ENCODE measurements around the gene PPHLN1. TPM values are rescaled to one million over a fixed set of nuclear protein-coding genes. Genes with fewer than 3 reads are reported as not detected.
A peak's percentile ranks its signal among the peaks of the same experiment; 100 is the strongest.

The PPHLN1 gene
- polyA plus RNA-seq, 3 donors, result 40.7 to 74.8 (median 68.7) TPM

DNA sequence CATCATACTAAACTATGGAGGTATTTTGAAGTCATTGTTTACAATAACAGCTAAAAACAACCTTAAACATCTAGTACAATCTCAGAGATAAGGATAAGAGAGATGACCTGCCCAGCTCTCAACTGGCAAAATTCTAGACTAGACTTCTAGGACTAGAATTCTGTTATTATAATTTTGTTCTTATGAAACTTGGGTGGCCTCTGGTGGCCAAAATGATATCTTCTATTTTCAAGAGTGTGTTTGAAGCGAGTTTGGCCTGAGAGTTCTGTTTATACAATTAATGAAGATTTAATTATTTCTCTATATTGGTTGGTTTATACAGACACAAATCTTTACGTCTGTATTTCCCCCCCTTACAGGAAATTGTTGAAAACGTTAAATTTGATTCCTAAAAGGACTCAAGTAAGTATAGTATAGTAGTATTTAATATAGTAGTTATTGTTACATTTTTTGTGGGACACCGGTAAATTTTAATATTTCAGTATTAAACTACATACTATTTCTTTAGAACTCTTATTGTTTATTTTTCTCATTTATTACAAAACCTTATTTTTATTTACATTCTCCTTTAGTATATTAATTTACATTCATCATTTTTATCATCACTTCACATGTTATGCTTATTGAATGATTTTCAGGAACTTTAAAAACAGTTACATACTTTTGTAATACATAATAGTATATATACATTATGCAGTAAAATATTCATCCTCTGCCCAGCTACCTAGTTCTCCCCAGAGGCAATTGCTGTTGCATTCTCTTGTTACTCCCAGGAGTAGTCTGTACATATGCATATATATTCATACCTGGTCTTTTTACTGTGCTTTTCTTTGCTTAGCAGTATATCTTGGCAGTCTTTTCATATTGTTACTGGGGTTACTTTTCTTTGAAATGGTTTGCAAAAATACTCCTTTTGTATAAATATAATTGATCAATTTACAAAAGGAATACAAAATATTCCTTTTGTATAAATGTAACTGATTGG lies 6.6 kb downstream of the PPHLN1 start:
- H3K27ac ChIP-seq (ENCODE audit: low read depth in 1 of 2, low read length in 2 of 2), result no peak overlapping the region
- Mint-ChIP-seq H3K27ac (peak overlapping the region in 1 of 7 donors; percentile 60), H3K27me3 (ENCODE audit: low read depth in 3 of 3) (peaks cover 0 to 2% (median 0%) of the 10 kb centered on the region in 3 donors), H3K4me3 (no peak overlapping the region), H3K36me3 (peaks cover 22 to 27% of the 10 kb centered on the region in 2 donors), H3K4me1 (peaks cover 42% of the 10 kb centered on the region), H3K9me3 (no peaks in the 10 kb centered on the region)
- peaks cover 9 to 21% of the 10 kb centered on the region in 2 donors for H3K4me1 ChIP-seq (ENCODE audit: control insufficient read depth in 1 of 2, insufficient read depth in 2 of 2, low read length in 2 of 2)
- peaks cover 96% of the 10 kb centered on the region for H3K79me2 ChIP-seq (ENCODE audit: insufficient read depth, low read length)
- no peaks in the 10 kb centered on the region for H3K27me3 ChIP-seq (ENCODE audit: control insufficient read depth in 2 of 2, insufficient read depth in 2 of 2, low read length in 2 of 2)
- no peak overlapping the region for H3K4me2 ChIP-seq (replicated peaks; ENCODE audit: extremely low read depth, low read length, poor library complexity, severe bottlenecking)
- peaks cover 61% of the 10 kb centered on the region for H4K20me1 ChIP-seq (ENCODE audit: insufficient read depth, low read length)
- H3K4me3 ChIP-seq (replicated peaks in 1 of 3; ENCODE audit: low read depth in 2 of 3, low read length in 3 of 3), result no peak overlapping the region
- peak; percentile 26 to 49 (median 29) for DNase-seq
- H3K9ac ChIP-seq (ENCODE audit: insufficient read depth, low read length, poor library complexity, severe bottlenecking), result no peak overlapping the region
- H3K9me3 ChIP-seq (replicated peaks in 1 of 2; ENCODE audit: control insufficient read depth in 1 of 2, insufficient read depth in 1 of 2, low read length in 2 of 2), result no peaks in the 10 kb centered on the region
- H2AFZ ChIP-seq (ENCODE audit: insufficient read depth, low read depth, low read length, poor library complexity, severe bottlenecking), result no peak overlapping the region
- peaks cover 12 to 18% of the 10 kb centered on the region in 2 donors for H3K36me3 ChIP-seq (replicated peaks in 1 of 2; ENCODE audit: control insufficient read depth in 1 of 2, insufficient read depth in 2 of 2, low read length in 2 of 2)
- no CpG with 5 or more reads among the region's 4 CpGs for WGBS (ENCODE audit: insufficient coverage)
- intact Hi-C loops (cut with micrococcal nuclease), result loop anchor here (5.0 to 10.0 kb wide), 2 partner anchors 200 to 1058 kb away; no protein-coding TSS in a partner anchor
- TF ChIP-seq, protein P1, sequence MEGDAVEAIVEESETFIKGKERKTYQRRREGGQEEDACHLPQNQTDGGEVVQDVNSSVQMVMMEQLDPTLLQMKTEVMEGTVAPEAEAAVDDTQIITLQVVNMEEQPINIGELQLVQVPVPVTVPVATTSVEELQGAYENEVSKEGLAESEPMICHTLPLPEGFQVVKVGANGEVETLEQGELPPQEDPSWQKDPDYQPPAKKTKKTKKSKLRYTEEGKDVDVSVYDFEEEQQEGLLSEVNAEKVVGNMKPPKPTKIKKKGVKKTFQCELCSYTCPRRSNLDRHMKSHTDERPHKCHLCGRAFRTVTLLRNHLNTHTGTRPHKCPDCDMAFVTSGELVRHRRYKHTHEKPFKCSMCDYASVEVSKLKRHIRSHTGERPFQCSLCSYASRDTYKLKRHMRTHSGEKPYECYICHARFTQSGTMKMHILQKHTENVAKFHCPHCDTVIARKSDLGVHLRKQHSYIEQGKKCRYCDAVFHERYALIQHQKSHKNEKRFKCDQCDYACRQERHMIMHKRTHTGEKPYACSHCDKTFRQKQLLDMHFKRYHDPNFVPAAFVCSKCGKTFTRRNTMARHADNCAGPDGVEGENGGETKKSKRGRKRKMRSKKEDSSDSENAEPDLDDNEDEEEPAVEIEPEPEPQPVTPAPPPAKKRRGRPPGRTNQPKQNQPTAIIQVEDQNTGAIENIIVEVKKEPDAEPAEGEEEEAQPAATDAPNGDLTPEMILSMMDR (IDR thresholded peaks at IDR 0.05), result peak; percentile 80

DNA sequence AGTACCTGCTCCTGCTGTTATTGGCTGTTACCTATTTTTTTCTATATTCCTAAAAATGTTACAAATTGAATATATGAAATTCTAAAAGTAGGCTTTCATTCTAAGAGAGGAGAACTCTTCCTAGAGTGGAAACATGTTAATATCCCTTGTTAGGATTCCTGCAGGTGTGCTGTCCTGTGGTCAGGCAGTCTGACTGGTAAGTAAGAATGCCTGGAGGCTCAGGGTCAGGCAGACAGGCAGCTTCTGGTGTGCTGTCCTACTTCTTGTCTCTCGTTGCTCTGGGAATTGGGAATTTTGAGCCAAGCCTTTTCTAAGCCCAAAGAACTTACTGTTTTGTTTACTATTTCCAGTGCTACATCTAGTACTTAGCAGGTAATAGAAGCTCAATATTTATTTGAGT lies 10.3 kb downstream of the PPHLN1 start:
- no CpG with 5 or more reads among the region's 1 CpG for WGBS (ENCODE audit: insufficient coverage)
- peaks cover 91% of the 10 kb centered on the region for H3K79me2 ChIP-seq (ENCODE audit: insufficient read depth, low read length)
- no peaks in the 10 kb centered on the region for H3K9me3 ChIP-seq (replicated peaks in 1 of 2; ENCODE audit: control insufficient read depth in 1 of 2, insufficient read depth in 1 of 2, low read length in 2 of 2)
- H3K36me3 Mint-ChIP-seq, result peaks cover 36 to 38% of the 10 kb centered on the region in 2 donors
- TF ChIP-seq, protein P1 (IDR thresholded peaks at IDR 0.05), result no peak
- H3K4me3 ChIP-seq (replicated peaks in 1 of 3; ENCODE audit: low read depth in 2 of 3, low read length in 3 of 3), result no peak overlapping the region
- no peak for DNase-seq
- peaks cover 24% of the 10 kb centered on the region for H3K4me1 Mint-ChIP-seq
- no peak overlapping the region for H3K4me2 ChIP-seq (replicated peaks; ENCODE audit: extremely low read depth, low read length, poor library complexity, severe bottlenecking)
- H3K9me3 Mint-ChIP-seq, result no peaks in the 10 kb centered on the region
- H2AFZ ChIP-seq (ENCODE audit: insufficient read depth, low read depth, low read length, poor library complexity, severe bottlenecking), result no peak overlapping the region
- peaks cover 12 to 47% of the 10 kb centered on the region in 2 donors for H3K36me3 ChIP-seq (replicated peaks in 1 of 2; ENCODE audit: control insufficient read depth in 1 of 2, insufficient read depth in 2 of 2, low read length in 2 of 2)
- no peaks in the 10 kb centered on the region for H3K27me3 ChIP-seq (ENCODE audit: control insufficient read depth in 2 of 2, insufficient read depth in 2 of 2, low read length in 2 of 2)
- H3K27ac ChIP-seq (ENCODE audit: low read depth in 1 of 2, low read length in 2 of 2), result no peak overlapping the region
- H3K4me1 ChIP-seq (ENCODE audit: control insufficient read depth in 1 of 2, insufficient read depth in 2 of 2, low read length in 2 of 2), result peaks cover 0 to 4% of the 10 kb centered on the region in 2 donors
- H4K20me1 ChIP-seq (ENCODE audit: insufficient read depth, low read length), result peaks cover 61% of the 10 kb centered on the region
- H3K27me3 Mint-ChIP-seq (ENCODE audit: low read depth in 3 of 3), result peaks cover 0 to 5% (median 0%) of the 10 kb centered on the region in 3 donors
- intact Hi-C loops (cut with micrococcal nuclease), result loop anchor here in 1 of 2 donors (10.0 kb wide), 1 partner anchor 1061 kb away; no protein-coding TSS in a partner anchor
- no peak overlapping the region for H3K4me3 Mint-ChIP-seq
- H3K27ac Mint-ChIP-seq, result no peak overlapping the region
- no peak overlapping the region for H3K9ac ChIP-seq (ENCODE audit: insufficient read depth, low read length, poor library complexity, severe bottlenecking)
